NCI-H2196 (cell line): ENCODE results near the gene PHLDB3.

Experiments
- DNase-seq: peaks from one replicate; lab custom pipeline; 2025; ENCODE audit not compliant: unreplicated experiment; lab: John Stamatoyannopoulos, UW

The PHLDB3 gene

DNA sequence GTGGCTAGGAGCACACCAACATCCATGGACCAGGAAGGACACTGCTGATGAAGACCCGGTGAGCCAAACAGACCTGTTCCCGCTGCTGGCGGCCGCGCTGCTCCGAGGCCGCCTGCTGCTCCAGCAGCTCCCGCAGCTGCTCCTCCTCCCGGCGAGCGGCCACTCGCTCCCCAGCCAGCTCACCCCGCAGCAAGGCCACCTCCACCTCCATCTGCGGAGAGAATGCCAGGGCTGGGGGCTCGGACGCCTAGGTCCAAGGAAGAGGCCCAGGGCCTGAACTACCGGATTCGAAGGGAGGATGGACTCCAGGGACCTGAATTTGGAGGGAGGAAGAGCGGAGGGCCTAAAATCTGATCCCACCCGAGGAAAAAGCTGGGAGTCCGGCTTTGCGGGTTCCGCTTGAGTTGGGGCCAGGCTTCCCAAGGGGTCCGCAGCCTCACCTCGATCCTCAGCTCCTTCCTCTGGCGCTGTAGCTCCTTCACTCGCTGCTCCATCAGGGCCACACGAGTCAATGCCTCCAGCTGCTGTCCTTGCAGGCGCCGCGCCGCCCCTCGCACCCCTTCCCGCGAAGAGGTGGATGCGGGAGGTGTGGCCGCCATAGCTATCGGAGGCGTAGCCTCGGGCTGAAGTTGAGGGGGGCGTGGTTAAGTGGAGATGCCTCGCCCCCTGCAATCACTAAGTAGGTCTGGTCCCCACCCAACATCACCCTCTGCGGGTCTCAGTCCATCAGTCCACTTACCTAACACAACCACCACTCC lies 2.7 kb downstream of the PHLDB3 start:
- DNase-seq = no peak

DNA sequence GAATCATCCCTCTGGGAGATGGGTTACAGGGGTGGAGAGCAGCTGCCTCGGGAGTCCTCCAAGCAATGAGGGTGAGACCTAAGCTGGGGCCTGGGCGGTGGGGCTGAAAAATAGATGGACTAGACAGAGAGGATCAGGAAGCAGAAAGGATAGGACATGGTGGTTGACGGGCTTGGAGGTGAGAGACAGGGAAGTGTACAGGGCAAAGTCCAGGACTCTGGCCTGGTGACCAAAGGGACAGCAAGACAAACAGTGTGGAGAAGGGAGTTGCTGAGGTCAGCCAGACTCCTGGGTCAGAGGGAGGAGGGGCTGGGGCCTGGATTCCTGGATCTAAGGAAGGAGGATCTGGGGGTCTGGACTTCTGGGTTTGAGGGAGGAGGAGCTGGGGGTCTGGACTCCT lies 5.5 kb downstream of the PHLDB3 start:
- no peak for DNase-seq

DNA sequence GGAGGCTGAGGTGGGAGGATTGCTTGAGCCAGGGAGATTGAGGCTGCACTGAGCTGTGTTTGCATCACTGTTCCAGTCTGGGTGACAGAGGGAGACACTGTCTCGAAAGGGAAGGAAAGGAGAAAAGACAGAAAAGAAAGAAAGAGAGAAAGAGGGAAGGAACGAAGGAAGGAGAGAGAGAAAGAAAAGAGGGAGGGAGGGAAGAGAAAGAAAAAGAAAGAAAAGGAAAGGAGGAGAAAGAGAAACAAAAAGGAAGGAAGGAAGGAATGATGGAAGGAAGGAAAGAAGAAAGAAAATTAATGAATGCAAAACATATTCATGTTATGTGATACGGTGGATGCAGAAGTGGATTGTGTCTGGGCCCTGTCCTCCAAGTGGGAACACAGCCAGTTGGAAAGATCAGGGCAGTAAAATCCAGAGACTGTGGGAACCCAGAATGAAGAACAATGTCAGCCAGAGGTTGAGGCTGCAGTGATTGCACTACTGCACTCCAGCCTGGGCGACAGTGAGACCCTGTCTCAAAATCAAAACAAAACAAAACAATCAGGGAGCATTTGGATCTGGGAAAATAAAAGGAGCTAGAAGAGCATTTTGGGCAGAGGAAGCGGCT lies 6.2 kb downstream of the PHLDB3 start:
- DNase-seq = no peak

DNA sequence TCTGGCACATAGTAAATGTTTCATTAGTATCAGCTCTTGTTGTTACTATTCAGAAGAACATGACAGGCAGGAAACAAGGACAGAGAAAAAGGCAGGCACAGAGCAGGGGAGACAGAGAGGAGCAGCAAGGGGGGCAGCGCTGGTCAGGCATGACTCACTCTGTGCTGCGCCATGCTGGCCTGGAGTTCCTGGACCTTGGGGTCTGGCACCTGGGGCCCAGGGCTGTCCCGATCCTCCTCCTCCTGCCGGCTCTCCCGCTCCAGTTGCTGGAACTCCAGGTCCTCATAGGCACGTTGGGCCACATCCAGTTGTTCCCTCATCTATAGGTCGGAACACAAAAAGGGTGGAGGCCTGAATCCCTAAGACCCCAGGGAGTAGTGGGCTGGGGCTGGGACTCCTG lies 7.6 kb downstream of the PHLDB3 start:
- DNase-seq = no peak

DNA sequence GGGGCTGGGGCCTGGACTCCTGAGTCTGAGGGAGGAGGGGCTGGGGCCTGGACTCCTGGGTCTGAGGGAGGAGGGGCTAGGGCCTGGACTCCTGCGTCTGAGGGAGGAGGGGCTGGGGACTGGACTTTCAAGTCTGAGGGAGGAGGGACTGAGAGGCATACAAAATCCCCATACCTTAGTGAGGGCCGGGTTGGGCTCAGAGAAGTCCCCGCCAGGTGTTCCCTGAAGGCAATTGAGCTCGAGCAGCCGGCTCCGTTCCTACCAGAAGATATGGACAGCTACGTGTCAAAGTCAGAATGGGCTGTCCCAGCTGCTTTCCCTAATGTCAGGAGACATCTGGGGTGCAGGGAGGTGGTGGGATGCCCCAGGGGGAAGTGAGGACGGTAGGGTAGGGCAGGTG lies 9.5 kb downstream of the PHLDB3 start:
- DNase-seq = no peak

DNA sequence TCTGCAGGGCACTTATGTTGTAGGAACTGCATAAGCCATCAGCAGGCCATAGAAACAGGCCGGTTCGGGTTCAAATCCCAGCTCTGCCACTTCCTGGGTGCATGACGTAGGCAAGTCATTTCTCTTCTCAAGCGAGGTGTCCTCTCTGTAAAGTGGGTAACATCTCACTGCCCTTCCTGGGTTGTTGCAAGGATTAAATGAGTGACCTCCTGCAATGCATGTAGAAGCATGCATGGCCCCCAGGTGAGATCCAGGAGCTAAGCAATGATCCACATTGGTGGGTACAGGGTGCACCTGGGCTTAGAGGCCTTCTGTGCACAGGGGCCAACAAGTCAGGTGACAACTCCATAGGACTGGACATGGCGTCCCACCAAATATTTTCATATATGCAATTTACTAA lies 13.8 kb downstream of the PHLDB3 start:
- no peak for DNase-seq

DNA sequence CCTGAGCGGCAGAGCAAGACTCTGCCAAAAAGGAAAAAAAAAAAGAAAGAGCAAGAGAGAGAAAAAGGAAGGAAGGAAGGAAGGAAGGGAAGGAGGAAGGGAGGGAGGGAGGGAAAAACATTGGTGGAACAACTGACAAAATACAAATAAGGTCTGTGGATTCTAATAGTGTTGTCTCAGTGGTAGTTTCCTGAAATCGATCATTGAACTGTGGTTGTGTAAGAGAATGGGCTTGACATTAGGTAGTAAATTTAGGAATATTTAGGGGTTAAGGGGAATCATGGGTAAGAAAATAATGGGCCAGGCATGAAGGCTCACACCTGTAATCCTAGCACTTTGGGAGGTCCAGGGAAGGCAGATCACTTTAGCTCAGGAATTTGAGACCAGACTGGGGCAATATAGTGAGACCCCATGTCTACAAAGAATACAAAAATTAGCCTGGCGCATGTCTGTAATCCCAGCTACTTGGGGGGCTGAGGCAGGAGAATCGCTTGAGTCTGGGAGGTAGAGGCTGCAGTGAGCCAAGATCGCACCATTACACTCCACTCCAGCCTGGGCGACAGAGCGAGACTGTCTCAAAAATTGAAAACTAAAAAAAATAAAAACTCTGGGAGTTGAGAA lies 14.5 kb downstream of the PHLDB3 start:
- DNase-seq = no peak

DNA sequence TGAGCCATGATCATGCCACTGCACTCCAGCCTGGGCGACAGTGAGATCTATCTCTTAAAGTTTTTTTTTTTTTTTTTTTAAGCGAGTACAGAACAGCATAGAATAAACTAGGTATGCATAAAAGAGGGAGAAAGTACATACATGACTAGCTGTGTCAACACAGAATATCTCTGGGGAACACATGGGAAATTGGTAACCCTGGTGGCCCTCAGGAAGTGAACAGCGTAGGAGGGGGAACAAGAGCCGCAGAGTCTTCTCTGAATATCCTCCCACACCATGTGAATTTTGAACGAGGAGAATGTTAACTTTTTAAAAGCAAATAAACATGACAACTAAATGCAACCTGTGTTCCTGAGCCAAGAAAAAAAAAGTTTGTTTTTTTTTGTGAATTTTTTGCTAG lies 15.2 kb downstream of the PHLDB3 start:
- no peak for DNase-seq

DNA sequence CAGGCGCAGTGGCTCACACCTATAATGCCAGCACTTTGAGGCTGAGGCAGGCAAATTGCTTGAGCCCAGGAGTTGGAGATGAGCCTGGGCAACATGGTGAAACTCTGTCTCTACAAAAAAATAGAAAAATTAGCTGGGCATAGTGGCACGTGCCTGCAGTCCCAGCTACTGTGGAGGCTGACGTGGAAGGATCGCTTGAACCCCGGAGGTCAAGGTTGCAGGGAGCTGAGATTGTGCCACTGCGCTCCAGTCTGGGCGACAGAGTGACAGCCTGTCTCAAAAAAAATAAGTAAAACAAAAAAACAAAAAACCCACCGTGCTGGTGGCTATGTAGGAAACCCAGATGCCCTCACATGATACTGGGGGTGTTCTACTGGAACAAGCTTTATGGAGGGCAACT lies 16.4 kb downstream of the PHLDB3 start:
- DNase-seq = no peak

DNA sequence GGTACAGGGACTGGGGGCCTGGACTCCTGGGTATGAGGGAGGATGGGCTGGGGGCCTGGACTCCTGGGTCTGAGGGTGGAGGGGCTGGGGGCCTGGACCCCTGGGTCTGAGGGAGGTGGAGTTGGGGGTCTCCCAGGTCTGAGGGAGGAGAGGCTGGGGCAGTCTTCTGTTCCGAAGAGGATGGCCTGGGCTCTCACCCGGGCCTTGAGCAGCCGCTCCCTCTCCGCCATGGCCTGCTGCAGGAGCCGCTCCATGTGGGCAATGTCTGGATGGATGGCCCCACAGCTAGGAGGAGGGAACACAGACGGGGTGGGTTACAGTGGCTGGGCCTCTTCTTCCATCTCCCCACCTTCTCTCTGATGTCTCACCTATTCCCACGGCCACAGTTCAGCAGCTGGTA lies 18.1 kb downstream of the PHLDB3 start:
- no peak for DNase-seq

DNA sequence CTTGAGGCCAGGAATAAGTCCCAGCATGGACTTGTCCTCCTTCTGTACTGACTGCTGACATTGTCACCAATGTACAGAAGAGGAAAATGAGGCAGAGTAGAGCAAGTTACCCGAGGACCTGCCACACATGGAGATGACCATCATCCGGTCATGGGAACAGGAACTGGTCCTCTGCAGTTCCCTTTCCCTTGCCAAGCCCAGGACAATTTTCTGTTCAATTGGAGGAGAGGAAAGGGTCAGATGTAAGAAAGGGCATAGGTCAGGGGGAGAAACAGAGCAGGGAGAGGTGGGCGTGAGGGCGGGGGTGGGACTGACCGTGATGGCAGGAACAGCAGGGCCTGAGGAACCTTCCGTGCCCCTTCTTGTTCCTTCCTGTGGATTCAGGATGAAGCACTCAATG lies 18.6 kb downstream of the PHLDB3 start:
- DNase-seq = no peak

DNA sequence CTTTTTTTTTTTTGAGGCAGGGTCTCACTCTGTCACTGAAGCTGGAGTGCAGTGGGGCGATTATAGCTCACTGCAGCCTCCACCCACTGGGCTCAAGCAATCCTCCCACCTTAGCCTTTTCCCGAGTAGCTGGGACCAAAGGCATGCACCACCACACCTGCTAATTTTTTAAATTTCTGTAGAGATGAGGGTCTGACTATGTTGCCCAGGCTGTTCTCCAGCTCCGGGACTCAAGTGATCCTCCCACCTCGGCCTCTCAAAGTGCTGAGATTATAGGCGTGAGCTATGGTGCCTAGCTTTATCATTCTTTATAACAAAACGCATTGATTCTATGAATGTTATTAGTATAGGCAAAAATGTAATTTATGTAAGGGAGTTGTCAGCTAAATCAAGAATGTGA lies 21.3 kb downstream of the PHLDB3 start:
- DNase-seq = no peak

DNA sequence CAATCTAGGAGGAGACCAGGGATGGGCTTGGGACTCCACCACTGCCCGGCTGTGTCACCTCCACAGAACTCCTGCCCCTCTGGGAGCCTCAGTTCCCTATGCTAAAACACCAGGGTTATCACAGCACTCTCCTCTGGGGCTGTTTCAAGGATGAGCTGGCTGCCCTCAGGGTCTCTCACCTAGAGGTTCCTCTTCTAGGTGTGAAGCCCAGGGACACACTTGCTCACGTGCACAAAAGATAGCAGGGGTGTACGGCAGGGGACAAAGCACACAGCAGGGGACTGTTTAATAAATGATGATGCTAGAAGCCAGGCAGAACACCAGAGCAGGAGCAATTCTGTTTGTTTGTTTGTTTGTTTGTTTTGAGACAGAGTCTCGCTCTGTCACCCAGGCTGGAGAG lies 22.4 kb downstream of the PHLDB3 start:
- no peak for DNase-seq

DNA sequence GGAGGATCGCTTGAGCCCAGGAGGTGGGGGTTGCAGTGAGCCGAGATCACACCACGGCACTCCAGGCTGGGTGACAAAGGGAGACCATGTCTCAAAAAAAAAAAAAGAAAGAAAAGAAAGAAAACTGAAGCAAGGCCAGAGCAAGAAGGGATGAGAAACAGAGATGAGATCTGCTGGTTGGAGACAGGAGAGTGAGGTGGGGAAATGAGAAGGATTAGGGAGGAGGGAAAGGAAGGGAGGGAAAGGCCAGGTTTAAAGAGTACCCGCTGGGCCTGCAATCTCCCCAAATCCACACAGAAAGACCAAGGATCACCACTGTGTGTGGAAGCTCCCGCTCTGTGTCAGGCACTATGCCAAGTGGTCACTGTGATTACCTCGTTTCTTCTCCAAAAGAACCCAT lies 22.8 kb downstream of the PHLDB3 start:
- DNase-seq = no peak

DNA sequence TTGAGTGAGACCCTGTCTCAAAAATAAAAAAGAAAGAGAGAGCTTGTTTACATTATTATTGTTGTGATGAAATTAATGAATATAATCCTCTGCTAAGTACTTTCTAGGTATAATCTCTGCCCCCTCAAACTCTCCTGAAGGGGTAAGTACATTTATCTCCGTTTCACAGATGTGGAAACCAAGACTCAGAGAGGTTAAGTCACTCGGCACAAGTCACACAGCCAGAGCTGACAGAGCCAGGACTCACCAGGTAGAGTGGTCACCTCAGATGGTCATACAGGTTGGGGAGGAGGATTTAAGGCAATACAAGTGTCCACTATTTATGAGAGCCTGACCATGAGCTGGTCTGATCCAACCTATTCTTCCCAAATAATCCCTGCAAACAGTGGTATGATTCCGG lies 24.0 kb downstream of the PHLDB3 start:
- no peak for DNase-seq

DNA sequence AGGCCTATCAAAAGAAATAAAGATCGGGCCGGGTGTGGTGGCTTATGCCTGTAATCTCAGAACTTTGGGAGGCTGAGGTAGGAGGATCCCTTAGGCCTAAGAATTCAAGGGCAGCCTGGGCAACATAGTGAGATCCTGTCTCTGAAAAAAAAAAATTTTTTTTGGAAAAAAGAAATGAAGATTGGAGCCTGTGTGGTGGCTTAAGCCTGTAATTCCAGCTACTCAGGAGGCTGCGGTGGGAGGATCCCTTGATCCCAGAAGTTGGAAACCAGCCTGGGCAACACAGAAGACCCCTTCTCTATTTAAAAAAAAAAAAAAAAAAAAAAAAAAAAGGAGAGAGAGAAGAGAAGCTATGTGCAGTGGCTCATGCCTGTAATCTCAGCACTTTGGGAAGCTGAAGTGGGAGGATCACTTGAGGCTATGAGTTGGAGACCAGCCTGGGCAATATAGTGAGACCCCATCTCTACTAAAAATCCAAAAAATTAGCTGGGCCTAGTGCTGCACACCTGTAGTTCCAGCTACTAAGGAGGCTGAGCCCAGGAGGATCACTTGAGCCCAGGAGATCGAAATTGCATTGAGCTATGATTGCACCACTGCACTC lies 24.5 kb downstream of the PHLDB3 start:
- DNase-seq = no peak

DNA sequence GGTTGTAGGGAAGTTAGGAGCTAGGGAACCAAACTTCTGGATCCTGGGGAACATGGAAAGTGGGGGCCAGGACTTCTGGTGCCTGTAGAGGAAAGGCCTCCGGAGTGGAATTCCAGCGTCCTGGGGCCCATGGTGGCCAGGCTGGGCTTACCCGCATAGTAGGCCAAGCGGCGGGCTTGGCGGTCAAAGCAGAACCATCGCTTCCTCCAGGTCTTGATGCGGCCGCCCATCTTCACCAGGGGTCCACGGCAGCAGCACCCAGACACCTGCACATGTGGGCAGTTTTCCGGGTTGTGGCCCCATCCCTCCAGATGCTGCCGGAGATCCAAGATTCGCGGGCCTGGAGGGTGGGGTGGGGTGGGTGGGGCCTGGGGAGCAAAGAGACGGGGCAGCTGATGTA lies 25.3 kb downstream of the PHLDB3 start:
- no peak for DNase-seq

DNA sequence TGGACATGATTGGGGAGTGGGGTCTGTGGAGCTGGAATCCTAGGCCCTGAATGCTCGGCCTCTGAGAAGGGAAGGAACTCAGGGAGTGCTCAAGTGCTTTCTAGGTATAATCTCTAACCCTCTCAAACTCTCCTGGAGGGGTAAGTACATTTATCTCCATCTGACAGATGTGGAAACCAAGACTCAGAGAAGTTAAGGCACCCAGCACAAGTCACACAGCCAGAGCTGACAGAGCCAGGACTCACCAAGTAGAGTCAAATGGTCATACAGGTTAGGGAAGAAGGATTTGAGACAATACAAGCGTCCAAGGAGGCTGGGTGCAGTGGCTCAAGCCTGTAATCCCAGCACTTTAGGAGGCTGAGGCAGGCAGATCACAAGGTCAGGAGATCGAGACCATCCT lies 26.2 kb downstream of the PHLDB3 start:
- DNase-seq = no peak

DNA sequence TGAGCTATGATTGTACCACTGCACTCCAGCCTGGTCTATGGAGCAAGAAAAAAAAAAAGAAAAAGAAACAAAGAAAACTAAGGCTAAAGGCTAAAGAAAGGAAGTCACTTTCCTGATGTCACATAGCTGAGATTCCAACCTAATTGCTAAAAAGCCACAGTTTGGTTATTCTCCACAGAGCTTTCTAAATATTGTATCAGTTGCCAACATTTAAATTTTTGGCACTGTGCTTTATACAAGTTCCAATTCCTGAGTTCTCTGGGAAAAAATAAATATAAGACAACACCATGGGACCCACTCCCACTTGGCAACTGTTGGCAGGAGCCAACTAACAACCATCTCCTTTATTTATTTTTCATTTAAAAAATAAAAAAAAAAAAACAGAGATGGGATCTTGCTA lies 27.9 kb downstream of the PHLDB3 start:
- DNase-seq = no peak

DNA sequence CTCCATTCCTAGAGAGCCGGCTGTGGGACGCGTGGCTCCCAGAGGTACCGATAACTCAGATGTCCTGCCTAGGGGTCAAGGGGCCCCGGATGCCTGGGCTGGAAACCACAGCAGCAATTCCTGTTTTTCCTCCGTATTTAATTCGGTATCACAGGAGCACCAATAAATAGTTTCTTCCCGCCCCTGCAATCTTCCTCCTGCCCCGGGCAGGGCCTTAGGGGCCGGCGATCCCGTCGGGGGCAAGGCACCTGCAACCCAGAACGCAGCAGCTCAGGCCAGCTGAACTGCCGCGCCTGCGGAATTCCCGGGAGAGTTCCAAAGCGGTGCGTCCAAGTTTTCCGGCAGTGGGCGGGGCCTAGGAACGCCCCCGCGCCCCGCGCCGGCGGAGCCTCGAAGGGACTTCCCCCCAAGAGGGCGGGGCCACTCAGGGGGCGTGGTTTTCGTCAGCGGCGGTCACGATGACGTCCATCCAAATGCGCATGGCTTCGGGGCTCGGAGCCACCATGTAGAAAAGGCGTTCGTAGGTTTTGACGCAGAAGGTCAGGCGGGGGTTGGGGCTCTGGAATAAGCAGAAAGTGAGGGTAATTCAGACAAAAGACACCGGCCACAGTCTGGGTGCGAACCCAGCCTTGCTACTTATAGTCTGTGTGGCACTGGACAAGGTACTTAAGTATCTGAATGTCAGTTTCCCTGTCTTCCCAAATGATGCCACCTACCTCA lies 29.4 kb downstream of the PHLDB3 start:
- peak; percentile 96 for DNase-seq

DNA sequence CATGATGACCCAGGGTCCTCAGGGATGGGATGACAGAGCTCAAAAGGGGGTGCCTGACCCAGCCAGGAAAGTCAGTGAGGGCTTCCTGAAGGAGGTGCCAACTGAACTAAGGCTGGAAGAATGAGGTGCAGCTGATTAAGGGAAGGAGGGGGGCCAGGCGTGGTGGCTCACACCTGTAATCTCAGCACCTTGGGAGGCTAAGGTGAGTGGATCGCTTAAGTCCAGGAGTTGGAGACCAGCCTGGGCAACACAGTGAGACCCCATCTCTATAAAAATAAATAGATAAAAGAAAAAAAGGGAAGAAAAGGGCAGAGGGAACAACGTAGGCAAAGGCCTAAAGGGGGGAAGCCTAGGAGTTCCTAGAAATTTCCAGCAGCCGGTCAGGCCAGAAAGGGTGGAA lies 30.1 kb downstream of the PHLDB3 start:
- DNase-seq = no peak

DNA sequence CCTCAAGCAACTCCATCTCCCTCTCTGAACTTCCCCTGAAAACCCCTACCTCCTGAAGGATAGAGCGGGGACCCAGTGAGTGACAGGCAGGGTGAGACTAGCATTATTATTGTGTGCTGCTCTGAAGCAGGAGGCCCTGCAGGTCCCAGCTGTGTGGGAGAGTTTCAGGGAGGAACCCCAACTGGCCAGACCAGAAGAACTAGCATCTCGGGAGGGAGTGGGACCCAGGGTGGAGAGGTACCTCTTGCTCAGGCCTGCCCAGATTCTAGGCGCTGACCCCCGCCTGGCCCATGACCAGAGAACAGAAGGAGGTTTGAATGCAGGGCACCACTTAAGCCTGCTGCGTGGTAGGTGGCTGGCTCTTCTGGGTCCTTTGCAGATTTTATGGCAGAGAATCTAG lies 33.5 kb downstream of the PHLDB3 start:
- no peak for DNase-seq
